Inflammatory macrophage treated with lipopolysaccharide for 1 hour (primary cell): ENCODE data around the gene DIS3L.
"Not testable (repeated sequence)": the region's sequence is repeated elsewhere in the genome, so short reads cannot be mapped to it uniquely, and the experiment has no call there.

Source experiments
- DNase-seq, 2 donors: peaks; one replicate each; pipeline ENCODE4 v3.0.0-alpha.2; 2020 to 2022

Gene DIS3L

DNA sequence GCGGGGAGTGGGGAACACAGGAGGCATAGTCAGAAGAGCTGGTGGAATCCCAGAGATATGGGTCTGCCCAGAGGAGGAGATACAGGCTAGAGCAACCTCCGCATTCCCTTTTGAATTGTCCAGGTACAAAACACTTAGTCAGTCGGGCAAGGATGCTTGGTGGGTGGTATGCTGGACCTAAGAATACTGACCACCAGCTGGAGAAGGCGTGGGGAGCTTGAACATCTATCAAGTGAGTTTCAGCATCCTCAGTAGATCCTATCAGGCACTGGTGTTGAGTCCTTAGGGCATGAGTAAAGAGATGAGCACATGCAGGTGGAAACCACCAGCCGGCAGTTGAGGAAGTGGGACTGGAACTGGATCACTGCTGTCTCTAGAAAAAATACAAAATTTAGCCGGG lies 14.7 kb upstream of the DIS3L start:
- DNase-seq = no peak

DNA sequence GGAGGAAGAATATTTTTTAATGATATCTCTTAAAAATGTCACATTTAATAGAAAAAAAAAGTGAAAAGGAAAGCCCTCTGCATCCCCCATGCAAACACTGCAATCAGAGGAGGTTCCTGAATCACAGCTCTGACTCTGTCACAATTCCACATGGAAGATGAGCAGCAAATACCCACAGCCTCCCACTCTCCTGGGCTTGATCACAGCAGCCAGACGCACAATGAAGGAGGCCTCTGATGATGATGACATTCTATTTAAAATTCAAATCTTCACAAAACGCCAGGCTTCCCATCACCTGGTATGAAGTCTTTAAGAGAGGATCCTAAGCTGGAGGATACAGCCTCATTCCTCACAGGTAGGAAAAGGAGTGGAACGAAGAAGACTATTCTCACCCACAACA lies 9.1 kb upstream of the DIS3L start:
- peak in 1 of 2 donors; percentile 13 for DNase-seq

DNA sequence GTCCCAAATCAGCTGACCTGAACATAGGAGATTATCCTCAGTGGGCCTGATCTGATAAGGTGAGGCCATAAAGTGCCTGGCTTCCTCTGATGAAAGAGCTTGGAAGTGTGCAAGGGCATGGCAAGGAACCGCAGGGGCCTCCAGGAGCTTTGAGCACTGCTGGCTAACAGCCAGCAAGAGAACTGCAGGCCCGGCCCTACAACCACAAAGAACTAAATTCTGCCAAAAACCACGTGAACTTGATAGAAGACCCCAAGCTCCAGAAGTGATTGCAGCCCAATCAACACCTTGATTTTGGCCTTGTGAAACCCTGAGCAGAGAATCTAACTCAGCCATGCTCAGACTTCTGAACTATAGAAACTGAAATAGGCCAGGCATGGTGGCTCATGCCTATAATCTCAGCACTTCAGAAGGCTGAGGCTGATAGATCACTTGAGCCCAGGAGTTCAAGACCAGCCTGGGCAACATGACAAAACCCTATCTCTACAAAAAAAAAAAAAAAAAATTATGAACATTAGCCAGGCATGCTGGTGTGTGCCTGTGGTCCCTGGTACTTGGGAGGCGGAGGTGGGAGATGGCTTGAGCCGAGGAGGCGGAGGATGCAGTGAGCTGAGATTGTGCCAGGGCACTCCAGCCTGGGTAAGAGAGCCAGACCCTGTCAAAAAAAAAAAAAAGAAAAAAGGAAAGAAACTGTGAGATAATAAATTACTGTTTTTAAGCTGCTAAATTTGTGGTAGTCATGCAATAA lies 7.7 kb upstream of the DIS3L start:
- DNase-seq = no peak

DNA sequence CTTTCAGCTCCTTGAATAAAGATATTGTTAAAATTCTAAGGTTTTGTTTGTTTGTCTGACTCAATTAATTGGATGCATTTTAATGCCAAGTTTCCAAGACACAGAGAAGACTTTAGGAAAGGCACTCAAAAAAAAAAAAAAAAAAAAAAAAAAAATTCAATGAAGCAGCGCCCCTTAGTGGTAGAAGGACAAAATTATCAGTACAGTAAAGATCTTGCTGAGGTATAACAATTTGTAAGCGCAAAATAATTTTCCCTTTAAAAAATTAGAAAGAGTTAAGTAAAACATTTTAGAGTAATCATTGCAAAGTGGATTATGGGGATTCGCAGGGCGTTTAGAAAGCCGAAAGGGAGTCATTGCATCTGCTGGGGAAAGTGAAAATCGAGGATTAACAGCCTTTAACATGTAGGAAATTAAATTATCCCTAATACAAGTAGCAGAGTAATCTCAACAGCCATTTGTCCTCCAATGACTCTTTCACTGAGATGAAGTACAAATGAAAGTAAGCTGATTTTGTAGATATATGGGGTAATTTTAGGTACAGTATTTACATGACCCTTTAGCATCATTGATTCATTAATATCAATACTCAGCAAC lies 5.8 kb upstream of the DIS3L start:
- peak; percentile 30 to 73 for DNase-seq

DNA sequence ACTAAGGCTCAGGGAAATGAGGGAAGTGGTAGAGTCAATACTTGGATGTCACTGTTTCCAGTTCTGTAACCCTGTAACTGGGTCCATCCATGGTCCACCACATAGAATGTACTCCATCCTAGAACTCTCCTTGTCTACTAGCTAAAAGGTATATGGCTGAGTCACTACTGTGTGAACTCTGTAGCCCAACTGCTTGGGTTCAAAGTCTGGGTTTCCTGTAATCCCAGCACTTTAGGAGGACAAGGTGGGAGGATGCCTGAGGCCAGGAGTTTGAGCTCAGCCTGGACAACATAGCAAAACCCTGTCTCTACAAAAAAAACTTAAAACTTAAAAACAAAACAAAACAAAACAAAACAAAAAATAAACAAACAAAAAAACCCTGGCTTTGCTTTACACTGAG lies 5.3 kb upstream of the DIS3L start:
- no peak for DNase-seq

DNA sequence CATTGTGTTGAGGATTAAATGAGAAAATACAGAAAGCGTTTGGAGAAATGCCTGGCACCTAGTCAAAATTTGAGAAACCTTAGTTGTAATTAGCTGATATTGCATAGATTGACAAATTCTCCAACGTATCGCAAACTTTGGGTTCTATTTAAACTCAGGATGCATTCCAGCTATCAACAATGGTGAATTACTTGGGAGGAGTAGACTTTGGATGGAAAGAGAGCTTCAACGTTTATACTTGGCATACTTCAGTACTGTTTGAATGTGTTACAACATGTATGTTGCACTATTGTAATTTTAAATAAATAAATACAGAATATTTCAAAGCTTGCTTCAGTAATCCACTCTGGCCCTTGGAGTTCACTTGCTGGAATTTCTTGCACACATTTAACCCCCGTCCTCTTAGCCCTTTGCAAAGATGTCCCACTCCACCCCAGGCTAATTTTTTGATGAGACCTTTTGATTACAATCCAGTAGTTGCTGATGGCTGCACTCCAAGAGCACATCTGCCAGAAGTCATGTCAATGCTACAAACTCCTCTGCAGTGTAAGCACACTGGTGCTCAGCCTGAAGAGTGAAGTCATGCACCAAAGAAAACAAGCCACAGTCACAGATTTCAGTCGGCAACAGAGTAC lies 4.7 kb upstream of the DIS3L start:
- DNase-seq = no peak

DNA sequence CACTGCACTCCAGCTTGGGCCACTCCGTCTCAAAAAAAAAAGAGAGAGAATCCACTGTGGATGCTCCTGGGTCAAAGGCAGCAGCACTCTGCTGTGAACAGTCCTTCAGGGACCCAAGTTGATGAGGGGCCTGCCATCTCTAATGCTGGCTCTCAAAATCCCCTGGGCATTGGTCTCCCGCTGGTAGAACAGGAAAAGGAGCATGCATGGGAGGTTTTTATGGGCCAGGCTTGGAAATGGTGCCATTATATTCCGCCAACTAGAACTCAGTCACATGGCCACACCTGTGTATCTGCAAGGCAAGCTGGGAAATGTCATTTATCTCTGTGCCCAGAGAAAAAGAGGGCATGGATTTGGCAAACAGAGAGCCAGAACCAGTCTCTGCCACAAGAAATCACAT lies 3.4 kb upstream of the DIS3L start:
- no peak for DNase-seq

DNA sequence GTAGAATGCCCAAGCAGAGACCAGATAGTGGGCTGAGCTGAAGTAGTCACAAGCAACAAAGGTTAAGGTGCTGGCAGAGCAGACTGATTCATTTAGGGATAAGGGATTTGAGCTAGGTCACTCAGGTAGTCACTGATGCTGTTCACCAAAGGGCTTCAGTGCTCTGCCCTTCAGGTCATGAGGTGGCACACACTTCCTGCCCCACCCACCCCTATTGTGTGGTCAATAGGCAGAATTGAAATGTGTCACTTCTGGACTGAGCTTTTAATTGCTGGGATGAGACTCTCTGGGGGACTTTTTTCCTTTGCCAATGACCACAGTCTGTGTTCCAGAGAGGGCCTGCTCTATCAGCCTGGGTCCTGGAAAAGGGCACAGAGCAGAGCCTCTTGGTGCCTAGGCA lies 2.9 kb upstream of the DIS3L start:
- DNase-seq = no peak

DNA sequence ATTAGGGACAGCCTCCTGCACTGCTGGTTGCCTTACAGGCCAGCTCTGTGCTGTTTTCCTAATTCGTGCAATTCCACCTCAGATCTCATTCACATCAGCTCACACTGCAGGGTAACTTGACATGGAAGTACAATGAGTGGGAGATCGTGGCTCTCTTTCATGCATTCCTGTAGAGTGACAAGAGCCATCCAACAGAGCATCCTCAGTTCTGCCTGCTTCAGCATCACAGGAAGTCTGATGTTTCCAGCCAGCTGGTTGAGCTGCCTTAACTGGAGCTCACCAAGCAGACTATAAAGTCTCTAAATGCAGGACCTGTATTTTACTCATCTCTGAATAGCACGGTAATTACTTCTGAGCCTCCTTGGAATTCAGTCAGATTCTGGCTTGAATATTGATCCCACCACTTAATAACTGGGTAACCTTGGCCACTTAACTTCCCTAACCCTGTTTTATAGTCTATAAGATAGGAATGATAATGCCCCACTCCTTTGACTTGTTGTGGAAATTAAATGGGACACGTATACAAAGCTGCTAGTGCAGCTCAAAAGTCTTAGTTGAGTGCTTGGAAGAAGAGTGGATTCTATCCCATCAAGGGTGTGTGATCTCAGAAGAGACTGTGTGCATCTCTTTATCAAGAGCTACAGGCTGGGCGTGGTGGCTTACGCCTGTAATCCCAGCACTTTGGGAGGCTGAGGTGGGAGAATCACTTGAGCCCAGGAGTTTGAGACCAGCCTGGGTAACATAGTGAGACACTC lies 1.4 kb upstream of the DIS3L start:
- no peak for DNase-seq

DNA sequence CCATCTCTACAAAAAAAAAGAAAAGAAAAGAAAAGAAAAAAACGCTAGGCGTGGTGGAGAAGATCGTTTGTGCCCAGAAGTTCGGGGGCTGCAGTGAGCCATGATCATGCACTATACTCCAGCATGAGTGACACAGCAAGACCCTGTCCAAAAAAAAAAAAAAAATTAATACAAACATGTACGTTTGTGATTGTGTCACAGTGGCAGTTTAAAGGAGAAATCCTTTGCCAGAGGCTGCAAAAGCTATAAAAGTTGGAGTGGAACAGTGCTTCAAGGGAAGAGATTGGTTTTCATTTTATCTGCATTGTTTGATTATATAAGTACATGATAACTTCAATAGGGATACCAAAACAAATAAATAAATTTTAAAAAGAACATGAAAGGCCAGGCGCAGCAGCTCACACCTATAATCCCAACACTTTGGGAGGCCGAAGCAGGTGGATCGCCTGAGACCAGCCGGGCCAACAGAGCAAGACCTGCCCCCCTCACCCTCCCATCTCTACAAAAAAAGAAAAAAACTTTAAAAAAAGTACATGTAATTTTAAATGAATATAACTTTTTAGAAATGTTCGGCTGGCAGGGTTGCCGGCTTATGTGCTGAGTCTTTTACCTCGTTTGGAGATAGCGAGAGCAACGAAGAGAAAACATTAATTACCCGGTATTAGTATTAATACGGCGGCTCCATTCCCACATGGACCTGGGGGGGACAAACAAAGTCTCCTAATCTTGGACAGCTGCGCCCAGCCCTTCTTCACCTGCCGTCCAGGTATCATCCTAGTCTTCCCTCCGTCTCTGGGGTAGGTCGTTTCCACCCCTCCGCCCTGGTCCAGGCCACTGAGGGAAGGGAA lies 573 bp upstream of the DIS3L start:
- no peak for DNase-seq

DNA sequence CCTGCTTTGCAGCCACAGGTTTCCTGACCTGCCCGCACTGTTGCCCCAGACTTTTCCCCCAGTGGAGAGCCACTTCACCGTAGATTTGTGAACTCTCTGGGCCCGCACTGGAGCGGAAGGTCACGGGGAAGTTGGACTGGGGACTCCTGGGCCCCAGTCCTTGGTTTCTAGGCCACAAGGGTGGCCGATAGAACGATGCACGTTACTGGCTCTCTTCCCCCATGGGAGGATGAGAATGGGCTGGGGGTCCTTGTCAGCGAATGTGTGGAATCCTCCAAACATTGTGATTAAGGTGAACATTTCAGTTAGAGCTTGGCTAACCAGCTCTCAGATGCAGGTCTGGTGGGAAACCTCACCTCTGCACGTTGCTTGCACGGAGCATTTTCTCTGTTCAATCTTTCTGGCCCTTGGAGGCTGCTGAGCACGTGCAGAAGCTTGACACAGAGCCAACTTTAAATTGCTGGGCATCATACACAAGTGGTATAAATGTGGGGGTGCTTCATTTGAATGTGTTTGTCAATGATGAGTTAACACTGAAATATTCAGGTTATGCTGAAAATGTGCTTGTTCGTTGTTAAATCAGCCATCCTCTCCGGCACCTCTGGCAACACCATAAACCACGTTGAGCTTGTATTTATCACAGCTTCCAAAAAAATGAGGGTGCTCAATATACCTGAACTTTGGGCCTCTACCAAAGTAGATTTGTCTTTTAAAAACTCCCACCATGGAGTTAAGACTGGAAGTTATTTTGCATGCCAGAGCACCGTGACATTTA lies 976 bp downstream of the DIS3L start:
- no peak for DNase-seq

DNA sequence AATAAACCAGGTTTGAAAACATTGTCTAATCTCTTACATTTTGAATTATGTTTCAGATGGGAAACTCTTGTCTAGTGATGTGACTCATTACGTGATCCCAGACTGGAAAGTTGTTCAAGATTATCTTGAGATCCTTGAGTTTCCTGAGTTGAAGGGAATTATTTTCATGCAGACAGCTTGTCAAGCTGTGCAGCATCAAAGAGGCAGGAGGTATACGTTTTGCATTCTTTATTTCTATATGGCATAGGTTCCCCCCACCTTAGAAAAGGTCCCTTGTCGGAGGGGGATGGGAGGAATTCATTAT lies 1.5 kb downstream of the DIS3L start:
- DNase-seq = no peak

DNA sequence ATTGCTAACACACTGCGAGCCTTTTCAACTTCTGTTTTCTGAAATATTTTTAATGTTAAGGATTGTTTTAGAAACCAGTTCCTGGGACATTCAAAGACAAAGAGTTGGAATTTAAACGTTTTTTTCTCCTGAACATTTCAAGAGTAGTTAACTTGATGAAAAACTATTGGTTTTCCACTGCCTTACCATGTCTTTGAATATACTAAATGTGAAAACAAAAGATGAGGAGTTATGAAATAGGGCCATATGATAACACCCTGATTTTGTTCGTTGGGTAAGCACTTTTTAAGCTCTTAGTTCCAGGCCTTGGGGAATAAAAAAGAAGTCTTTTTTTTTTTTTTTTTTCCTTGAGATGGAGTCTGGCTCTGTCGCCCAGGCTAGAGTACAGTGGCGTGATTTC lies 2.8 kb downstream of the DIS3L start:
- DNase-seq = no peak

DNA sequence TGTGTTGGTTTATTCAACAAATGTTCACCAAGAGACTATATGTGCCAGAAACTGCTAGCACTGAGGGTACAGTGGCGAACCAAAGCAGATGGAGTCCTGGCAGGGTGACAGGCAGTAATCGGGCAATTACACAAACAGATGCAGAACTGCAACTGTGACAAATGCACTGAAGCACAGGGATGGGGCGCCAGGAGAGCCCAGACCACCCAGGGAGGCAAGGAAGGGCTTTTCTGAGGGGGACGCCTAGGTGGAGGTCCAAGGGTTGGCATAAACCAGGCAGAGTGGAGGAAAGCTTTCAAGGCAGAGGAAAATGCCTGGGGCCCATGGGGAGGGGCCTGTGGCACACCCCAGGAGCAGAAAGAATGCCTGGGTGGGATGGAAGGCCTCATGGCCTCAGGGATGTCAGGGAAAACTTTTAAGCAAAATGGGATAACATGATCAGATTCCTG lies 5.5 kb downstream of the DIS3L start:
- DNase-seq = no peak

DNA sequence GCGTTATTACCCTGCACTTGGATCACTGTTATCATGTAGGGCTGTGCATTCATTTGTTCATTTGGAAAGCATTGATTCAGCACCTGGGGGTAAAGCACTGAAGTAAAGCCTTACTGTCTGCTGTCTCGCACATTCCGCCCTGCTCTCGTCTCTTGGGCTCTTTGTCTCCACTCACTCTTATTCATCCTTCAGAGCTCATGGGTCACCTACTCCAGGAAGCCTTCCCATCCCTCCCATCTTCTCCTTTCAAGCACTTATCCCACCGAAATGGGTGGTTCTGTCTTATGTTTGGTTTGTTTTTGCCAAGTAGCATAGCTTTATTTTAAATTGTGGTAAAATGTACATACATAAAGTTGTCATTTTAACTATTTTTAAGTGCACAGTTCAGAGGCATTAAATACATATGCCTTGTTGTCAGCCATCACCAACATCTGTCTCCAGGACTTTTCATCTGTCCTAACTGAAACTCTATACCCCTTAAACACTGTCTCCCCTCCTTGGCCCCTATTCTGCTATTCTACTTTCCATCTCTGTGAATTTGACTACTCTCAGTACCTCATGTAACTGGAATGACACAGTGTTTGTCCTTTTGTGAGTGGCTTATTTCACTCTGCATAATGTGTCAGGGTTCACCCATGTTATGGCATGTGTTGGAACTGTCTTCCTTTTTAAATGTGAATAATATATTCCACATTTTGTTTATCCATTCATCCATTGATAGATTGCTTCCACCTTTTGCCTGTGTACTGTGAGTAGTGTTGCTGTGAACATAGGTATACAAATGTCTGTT lies 9.3 kb downstream of the DIS3L start:
- DNase-seq = no peak

DNA sequence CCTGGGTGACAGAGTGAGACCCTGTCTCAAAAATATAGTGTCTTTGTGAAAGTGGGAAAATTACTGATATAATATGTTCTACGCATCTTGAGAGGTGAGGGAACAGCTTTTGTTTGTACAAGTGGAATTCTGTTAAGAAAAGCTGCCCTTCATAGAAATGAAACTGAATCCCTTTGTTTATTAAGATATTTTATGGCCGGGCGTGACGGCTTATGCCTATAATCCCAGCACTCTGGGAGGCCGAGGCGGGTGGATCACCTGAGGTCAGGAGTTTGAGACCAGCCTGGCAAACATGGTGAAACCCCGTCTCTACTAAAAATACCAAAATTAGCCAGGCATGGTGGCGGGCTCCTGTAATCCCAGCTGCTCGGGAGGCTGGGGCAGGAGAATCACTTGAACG lies 11.1 kb downstream of the DIS3L start:
- DNase-seq = not testable (repeated sequence)

DNA sequence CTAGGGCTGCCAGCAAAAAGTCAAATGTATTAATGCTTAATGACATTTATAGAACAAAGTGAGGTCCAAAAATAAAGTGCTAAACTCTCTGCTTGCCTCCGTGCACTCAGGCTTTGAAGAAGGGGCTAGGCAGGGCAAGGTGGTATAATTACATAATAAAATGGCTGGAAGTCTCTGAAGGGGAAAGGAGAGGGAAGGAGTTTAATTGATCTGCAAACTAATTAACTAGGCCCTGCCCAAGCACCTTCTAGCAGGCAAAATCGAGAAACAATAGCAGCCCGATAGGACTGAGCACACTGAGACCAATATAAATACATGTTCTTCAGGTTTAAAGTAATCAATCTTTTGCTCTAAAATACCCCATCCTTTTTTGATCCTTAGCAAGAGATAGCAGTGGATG lies 13.0 kb downstream of the DIS3L start:
- DNase-seq = no peak

DNA sequence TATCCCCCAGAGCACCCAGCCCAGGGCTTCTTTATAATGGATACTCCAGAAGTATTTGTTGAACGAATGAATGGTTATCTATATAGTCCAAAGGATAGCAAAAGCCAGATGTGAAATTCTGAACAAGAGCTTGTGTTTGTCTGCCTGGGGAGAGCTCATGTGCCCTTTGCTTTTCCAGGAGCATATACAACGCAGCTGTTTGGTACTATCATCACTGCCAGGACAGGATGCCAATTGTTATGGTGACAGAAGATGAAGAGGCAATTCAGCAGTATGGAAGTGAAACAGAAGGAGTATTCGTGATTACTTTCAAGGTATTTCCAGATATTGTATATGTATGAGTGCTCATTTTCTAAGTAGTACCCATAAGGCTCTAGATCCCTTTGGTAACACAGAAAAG lies 15.2 kb downstream of the DIS3L start:
- no peak for DNase-seq

DNA sequence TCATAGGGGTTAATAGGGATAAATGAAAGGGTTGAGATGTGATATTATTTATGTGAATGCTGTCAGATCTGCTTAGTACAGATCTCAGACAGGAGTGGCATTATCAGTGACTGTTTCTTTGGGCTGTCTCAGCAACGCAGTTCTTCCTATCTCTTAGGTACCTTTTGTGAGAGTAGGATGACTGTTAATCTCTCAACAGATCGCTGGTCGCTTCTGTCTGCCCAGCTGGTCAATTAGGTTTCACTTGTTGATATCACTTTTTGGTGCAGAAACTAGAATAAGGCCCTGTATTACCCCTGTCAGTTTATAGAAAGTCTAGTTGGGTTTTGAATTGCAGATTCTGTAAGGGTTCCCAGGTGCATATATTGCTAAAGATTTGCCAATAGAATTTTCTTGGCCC lies 16.5 kb downstream of the DIS3L start:
- DNase-seq = no peak

DNA sequence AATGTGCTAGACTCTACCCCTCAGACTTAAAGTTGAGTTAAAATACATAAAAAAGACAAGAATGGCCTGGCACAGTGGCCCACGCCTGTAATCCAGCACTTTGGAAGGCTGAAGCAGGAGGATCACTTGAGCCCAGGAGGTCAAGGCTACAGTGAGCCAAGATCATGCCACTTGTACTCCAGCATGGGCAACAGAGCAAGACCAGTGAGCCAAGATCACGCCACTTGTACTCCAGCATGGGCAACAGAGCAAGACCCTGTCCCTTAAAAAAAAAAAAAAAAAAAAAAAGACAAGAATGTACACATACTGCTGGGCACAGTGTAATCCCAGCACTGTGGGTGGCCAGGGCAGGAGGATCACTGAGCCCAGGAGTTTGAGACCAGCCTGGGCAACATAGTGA lies 17.4 kb downstream of the DIS3L start:
- DNase-seq = no peak

DNA sequence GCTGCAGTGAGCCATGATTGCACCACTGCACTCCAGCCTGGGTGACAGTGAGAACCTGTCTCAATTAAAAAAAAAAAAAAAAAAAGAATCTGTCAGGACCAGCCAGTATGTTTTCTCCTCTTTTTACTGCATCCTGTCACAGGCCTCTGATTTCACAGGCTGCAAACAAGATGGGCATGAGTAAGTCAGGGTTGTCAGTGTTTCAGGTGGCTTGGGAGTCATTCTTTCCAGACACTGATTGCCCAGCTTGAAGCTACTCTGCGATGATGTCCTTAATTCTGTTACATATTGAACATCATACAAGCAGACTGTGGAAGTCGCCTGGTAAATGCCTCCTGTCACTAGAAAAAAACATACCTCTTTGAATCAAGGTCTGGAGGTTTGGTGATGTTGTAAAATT lies 18.8 kb downstream of the DIS3L start:
- DNase-seq = no peak
